ENCODE measurements around the gene CDCA7L.

CDCA7L gene

GRCh38 chr7:21943436-21943835 is 2.3 kb downstream of the CDCA7L start:
- TF ChIP-seq EZH2phosphoT487 (IDR thresholded peaks at IDR 0.05; ENCODE audit: borderline replicate concordance, low read length): no peak
- no peak for TF ChIP-seq CTCF (IDR thresholded peaks at IDR 0.05; ENCODE audit: low read depth, low read length, poor library complexity, severe bottlenecking)
- no peaks in the 10 kb centered on the region for H3K9me3 ChIP-seq (ENCODE audit: control insufficient read depth, insufficient read depth, low read length)
- peaks cover 86% of the 10 kb centered on the region for H3K4me1 ChIP-seq (ENCODE audit: control insufficient read depth, low read length)

DNA sequence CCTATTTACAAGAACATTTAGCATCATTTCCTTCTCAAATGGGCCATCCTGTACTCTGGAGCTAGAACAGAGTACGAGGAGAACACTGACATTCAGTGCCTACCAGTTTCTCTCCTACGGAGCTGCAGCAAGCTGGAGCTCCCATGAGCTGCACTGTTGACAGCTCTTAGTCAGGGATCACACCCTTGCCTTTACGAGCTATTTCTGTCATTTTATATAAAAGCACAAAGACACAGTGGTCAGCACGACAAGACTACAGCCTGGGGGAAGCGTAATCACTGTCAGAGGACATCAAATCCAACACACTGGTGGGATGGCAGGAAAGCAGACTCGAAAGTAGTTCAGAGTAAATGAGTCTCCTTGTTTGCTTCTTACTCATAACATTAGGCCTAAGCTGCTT is 2.7 kb downstream of the CDCA7L start:
- H3K9me2 ChIP-seq (replicated peaks; ENCODE audit: control insufficient read depth, low read length): no peaks in the 10 kb centered on the region
- peaks cover 17% of the 10 kb centered on the region for H4K20me1 ChIP-seq (ENCODE audit: control insufficient read depth, insufficient read depth, low read depth, low read length)
- H3F3A ChIP-seq (ENCODE audit: control insufficient read depth, insufficient read depth): peaks cover 16% of the 10 kb centered on the region
- H3K27me3 ChIP-seq (ENCODE audit: control insufficient read depth, low read length): no peaks in the 10 kb centered on the region
- H3K9me3 ChIP-seq (ENCODE audit: control insufficient read depth, insufficient read depth, low read length): no peaks in the 10 kb centered on the region
- H3K4me3 ChIP-seq (ENCODE audit: low read length): peak overlapping the region; percentile 78
- peak overlapping the region; percentile 81 for H3K4me2 ChIP-seq (ENCODE audit: low read length)
- peaks cover 41% of the 10 kb centered on the region for H3K36me3 ChIP-seq (ENCODE audit: control insufficient read depth, low read length)
- H3K27ac ChIP-seq (ENCODE audit: low read depth, low read length): no peak overlapping the region
- peaks cover 81% of the 10 kb centered on the region for H3K4me1 ChIP-seq (ENCODE audit: control insufficient read depth, low read length)
- TF ChIP-seq CTCF (IDR thresholded peaks at IDR 0.05; ENCODE audit: low read depth, low read length, poor library complexity, severe bottlenecking) (no peak), EZH2phosphoT487 (IDR thresholded peaks at IDR 0.05; ENCODE audit: borderline replicate concordance, low read length) (no peak)
- H3K79me2 ChIP-seq (ENCODE audit: control insufficient read depth, low read length): peaks cover 72% of the 10 kb centered on the region

More at GRCh38 chr7:21943436-21943835, 2.3 kb downstream of the CDCA7L start:
- no peaks in the 10 kb centered on the region for H3K27me3 ChIP-seq (ENCODE audit: control insufficient read depth, low read length)
- H3K9me2 ChIP-seq (replicated peaks; ENCODE audit: control insufficient read depth, low read length): no peaks in the 10 kb centered on the region
- peaks cover 67% of the 10 kb centered on the region for H3K79me2 ChIP-seq (ENCODE audit: control insufficient read depth, low read length)
- peak overlapping the region; percentile 78 for H3K4me3 ChIP-seq (ENCODE audit: low read length)
- peaks cover 20% of the 10 kb centered on the region for H3F3A ChIP-seq (ENCODE audit: control insufficient read depth, insufficient read depth)
- peaks cover 17% of the 10 kb centered on the region for H4K20me1 ChIP-seq (ENCODE audit: control insufficient read depth, insufficient read depth, low read depth, low read length)
- H3K36me3 ChIP-seq (ENCODE audit: control insufficient read depth, low read length): peaks cover 36% of the 10 kb centered on the region
- no peak overlapping the region for H3K27ac ChIP-seq (ENCODE audit: low read depth, low read length)
- H3K4me2 ChIP-seq (ENCODE audit: low read length): peak overlapping the region; percentile 81

DNA sequence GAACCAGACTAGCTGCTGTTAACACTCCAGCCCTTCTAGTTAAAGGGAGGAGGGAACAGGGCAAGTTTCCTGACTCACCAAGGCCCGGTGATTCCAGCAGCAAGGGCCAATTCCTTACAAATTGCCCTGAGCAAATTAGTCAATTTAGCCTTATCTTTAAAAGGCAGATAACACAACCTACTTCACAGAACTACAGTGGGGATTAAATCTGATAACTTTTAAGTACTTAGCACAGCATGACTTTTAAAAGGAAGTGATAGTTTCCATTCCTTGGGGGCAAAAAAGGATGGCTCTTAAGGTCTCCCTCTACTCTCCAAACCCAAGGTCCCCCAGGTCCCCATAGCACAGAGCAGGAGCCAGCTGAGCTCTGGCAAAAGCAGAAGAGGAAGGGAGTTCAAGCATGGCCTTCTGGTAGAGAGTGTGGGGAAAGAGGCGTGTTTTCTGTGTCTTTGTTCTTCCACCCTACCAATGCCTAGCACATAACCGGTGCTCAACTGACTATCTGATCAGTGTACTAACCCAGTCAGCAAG is 4.0 kb downstream of the CDCA7L start:
- Histone ChIP-seq H3K9me2 (replicated peaks; ENCODE audit: control insufficient read depth, low read length) (no peaks in the 10 kb centered on the region), H3K27ac (ENCODE audit: low read depth, low read length) (no peak overlapping the region), H3K36me3 (ENCODE audit: control insufficient read depth, low read length) (peaks cover 54% of the 10 kb centered on the region), H3K79me2 (ENCODE audit: control insufficient read depth, low read length) (peaks cover 85% of the 10 kb centered on the region), H3K4me3 (ENCODE audit: low read length) (peak overlapping the region; percentile 78), H3K4me1 (ENCODE audit: control insufficient read depth, low read length) (peaks cover 68% of the 10 kb centered on the region), H3K9me3 (ENCODE audit: control insufficient read depth, insufficient read depth, low read length) (no peaks in the 10 kb centered on the region; the same call in 1 of the 2 replicates), H4K20me1 (ENCODE audit: control insufficient read depth, insufficient read depth, low read depth, low read length) (peaks cover 17% of the 10 kb centered on the region), H3K27me3 (ENCODE audit: control insufficient read depth, low read length) (no peaks in the 10 kb centered on the region), H3F3A (ENCODE audit: control insufficient read depth, insufficient read depth) (peaks cover 8% of the 10 kb centered on the region), H3K4me2 (ENCODE audit: low read length) (peak overlapping the region; percentile 81)
- TF ChIP-seq CTCF (IDR thresholded peaks at IDR 0.05; ENCODE audit: low read depth, low read length, poor library complexity, severe bottlenecking): no peak
- no peak for TF ChIP-seq EZH2phosphoT487 (IDR thresholded peaks at IDR 0.05; ENCODE audit: borderline replicate concordance, low read length)
